Neuronal stem cell (in vitro differentiated cells): ENCODE results near the gene FAM98B.

Experiments
- DNase-seq: peaks from one replicate; pipeline ENCODE4 v3.0.0-alpha.2; 2013; ENCODE audit warnings: low spot score
- H2AFZ ChIP-seq: one replicate; pipeline ENCODE4 v1.6.1; 2013; ENCODE audit warnings: mild to moderate bottlenecking, low read length, inconsistent platforms
- H2AK5ac ChIP-seq: 2 replicates; pipeline ENCODE4 v1.6.1; 2013; ENCODE audit warnings: low read depth, mild to moderate bottlenecking, inconsistent platforms, low read length, moderate library complexity, mixed read lengths
- H2BK120ac ChIP-seq: 2 replicates; pipeline ENCODE4 v1.6.1; 2013; ENCODE audit warnings: low read depth, mild to moderate bottlenecking, inconsistent platforms, low read length, moderate library complexity, mixed read lengths
- H2BK12ac ChIP-seq: one replicate; pipeline ENCODE4 v1.6.1; 2013; ENCODE audit warnings: low read length, inconsistent platforms
- H2BK15ac ChIP-seq: 2 replicates; pipeline ENCODE4 v1.6.1; 2013; ENCODE audit warnings: mild to moderate bottlenecking, low read length, inconsistent platforms, mixed read lengths
- H2BK5ac ChIP-seq: one replicate; pipeline ENCODE4 v1.6.1; 2013; ENCODE audit warnings: inconsistent platforms, mild to moderate bottlenecking, low read length, moderate library complexity
- H3K14ac ChIP-seq: one replicate; pipeline ENCODE4 v1.6.1; 2013; ENCODE audit warnings: low read length, inconsistent platforms
- H3K18ac ChIP-seq: 2 replicates; pipeline ENCODE4 v1.6.1; 2013; ENCODE audit warnings: low read length, inconsistent platforms
- H3K23ac ChIP-seq: 2 replicates; pipeline ENCODE4 v1.6.1; 2013; ENCODE audit warnings: low read depth, mild to moderate bottlenecking, mixed read lengths, low read length, inconsistent platforms; ENCODE audit not compliant: poor library complexity
- H3K27ac ChIP-seq: replicated peaks from 3 replicates; pipeline ENCODE4 v1.5.1; 2013; ENCODE audit warnings: low read length, inconsistent platforms
- H3K27me3 ChIP-seq, 3 experiments: 2 replicates each; pipeline ENCODE4 v1.6.1; 2013; ENCODE audit warnings: low read length in 3 of 3, mild to moderate bottlenecking in 2 of 3, inconsistent platforms in 1 of 3, low read depth in 1 of 3, mixed read lengths in 1 of 3, moderate library complexity in 1 of 3; ENCODE audit not compliant: control insufficient read depth in 3 of 3, insufficient read depth in 3 of 3
- H3K36me3 ChIP-seq, 2 donors: replicated peaks in 1 of 2; 2 replicates each; pipeline ENCODE4 v1.6.1; 2013; ENCODE audit warnings: low read length in 2 of 2; ENCODE audit not compliant: control insufficient read depth in 2 of 2, insufficient read depth in 2 of 2
- H3K4ac ChIP-seq: 2 replicates; pipeline ENCODE4 v1.6.1; 2013; ENCODE audit warnings: inconsistent platforms, mild to moderate bottlenecking, low read length, moderate library complexity
- H3K4me1 ChIP-seq, 2 donors: 1 replicate in 1 of 2; 2 replicates in 1 of 2; pipeline ENCODE4 v1.6.1; 2013; ENCODE audit warnings: low read length in 2 of 2, low read depth in 1 of 2; ENCODE audit not compliant: control insufficient read depth in 2 of 2, insufficient read depth in 1 of 2
- H3K4me2 ChIP-seq: one replicate; pipeline ENCODE4 v1.6.1; 2013; ENCODE audit warnings: mild to moderate bottlenecking, low read length, inconsistent platforms; ENCODE audit not compliant: insufficient read depth, poor library complexity, severe bottlenecking
- H3K4me3 ChIP-seq, 2 donors: 2 replicates each; pipeline ENCODE4 v1.5.1; 2013; ENCODE audit warnings: low read length in 2 of 2, mild to moderate bottlenecking in 2 of 2, inconsistent platforms in 1 of 2, moderate library complexity in 1 of 2
- H3K79me1 ChIP-seq: one replicate; pipeline ENCODE4 v1.6.1; 2013; ENCODE audit warnings: low read depth, mild to moderate bottlenecking, inconsistent platforms, low read length, moderate library complexity
- H3K9ac ChIP-seq: one replicate; pipeline ENCODE4 v1.6.1; 2013; ENCODE audit warnings: mild to moderate bottlenecking, low read depth, low read length, inconsistent platforms; ENCODE audit not compliant: poor library complexity
- H3K9me3 ChIP-seq, 2 donors: replicated peaks in 1 of 2; 2 replicates each; pipeline versions ENCODE3 to v1.6.1; 2013; ENCODE audit warnings: low read length in 2 of 2, mild to moderate bottlenecking in 2 of 2, inconsistent platforms in 1 of 2, low read depth in 1 of 2, mixed read lengths in 1 of 2, moderate library complexity in 1 of 2; ENCODE audit not compliant: control insufficient read depth in 2 of 2, insufficient read depth in 1 of 2
- H4K8ac ChIP-seq: one replicate; pipeline ENCODE4 v1.6.1; 2013; ENCODE audit warnings: low read depth, mild to moderate bottlenecking, inconsistent platforms, low read length, moderate library complexity
- H4K91ac ChIP-seq: one replicate; pipeline ENCODE4 v1.6.1; 2013; ENCODE audit warnings: low read length, low read depth, mild to moderate bottlenecking, inconsistent platforms; ENCODE audit not compliant: poor library complexity
- WGBS, 2 donors: extraction: QIAGEN DNeasy Blood & Tissue Kit; methylation state at CpG; one replicate each; pipeline ENCODE4 v1.1.7; 2013; ENCODE audit warnings: missing lambda C conversion rate in 2 of 2, mixed read lengths in 1 of 2; ENCODE audit not compliant: insufficient read length in 2 of 2, insufficient replicate concordance in 1 of 2; ENCODE audit errors: extremely low coverage in 2 of 2; 5-methylcytosine and 5-hydroxymethylcytosine counted together

The FAM98B gene

DNA sequence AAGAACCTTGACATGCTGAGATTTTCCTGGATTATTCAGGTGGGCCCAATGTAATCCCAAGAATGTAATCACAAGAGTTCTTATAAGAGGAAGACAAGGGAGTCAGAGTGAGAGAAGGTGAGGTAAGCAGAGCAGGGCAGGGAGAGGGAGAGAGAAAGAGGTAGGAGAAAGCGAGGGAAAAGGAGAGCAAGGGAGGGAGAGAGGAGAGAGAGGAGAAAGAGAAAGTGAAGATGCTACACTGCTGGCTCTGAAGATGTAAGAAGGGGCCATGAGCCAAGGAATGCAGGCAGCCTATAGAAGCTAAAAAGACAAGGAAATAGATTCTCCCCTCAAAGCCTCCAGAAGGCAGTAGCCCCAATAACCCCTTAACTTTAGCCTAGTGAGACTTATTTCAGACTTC lies 28.7 kb upstream of the FAM98B start:
- Histone ChIP-seq H3K4me1 (no peaks in the 10 kb centered on the region), H3K9me3 (peaks cover 0 to 3% of the 10 kb centered on the region in 2 donors), H4K8ac (no peak overlapping the region), H2BK15ac (no peak overlapping the region), H3K23ac (no peak overlapping the region), H3K4me3 (no peak overlapping the region), H3K9ac (no peak overlapping the region), H3K27ac (no peak overlapping the region), H2BK120ac (no peak overlapping the region), H3K18ac (no peak overlapping the region), H3K79me1 (no peaks in the 10 kb centered on the region), H3K4me2 (no peak overlapping the region), H3K4ac (no peak overlapping the region), H2BK12ac (no peak overlapping the region), H3K14ac (no peak overlapping the region), H2AK5ac (no peak overlapping the region), H2AFZ (no peak overlapping the region), H3K27me3 (peaks cover 0 to 2% (median 0%) of the 10 kb centered on the region in 3 experiments), H3K36me3 (no peaks in the 10 kb centered on the region), H4K91ac (no peak overlapping the region), H2BK5ac (no peak overlapping the region)
- WGBS, 2 donors, result no CpG with 5 or more reads among the region's 1 CpG
- DNase-seq, result no peak

DNA sequence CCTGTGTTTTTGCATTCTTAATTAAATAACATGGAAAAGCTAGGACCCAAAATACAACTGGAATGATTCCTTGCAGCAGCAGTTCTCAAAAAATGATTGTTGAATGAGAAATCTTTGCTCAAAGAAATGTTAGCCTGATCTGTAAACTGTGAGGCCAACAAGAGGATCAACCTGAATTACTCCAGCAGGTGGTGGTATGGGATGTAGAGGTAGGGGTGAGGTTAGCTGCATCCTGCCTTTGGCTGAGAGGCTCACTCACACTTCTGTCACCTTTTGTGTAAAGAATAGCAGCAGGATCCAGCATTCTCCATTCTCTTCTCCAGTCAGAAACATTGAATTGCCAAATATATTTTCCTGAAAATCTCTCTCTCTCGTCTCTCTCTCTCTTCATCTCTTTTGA lies 26.5 kb upstream of the FAM98B start:
- Histone ChIP-seq H2BK15ac (no peak overlapping the region), H2BK5ac (no peak overlapping the region), H4K8ac (no peak overlapping the region), H3K9ac (no peak overlapping the region), H2BK120ac (no peak overlapping the region), H3K14ac (no peak overlapping the region), H3K9me3 (peaks cover 0 to 3% of the 10 kb centered on the region in 2 donors), H3K4me2 (no peak overlapping the region), H2AK5ac (no peak overlapping the region), H2BK12ac (no peak overlapping the region), H2AFZ (no peak overlapping the region), H4K91ac (no peak overlapping the region), H3K27me3 (peaks cover 0 to 10% (median 0%) of the 10 kb centered on the region in 3 experiments), H3K23ac (no peak overlapping the region), H3K18ac (no peak overlapping the region), H3K27ac (no peak overlapping the region), H3K36me3 (no peaks in the 10 kb centered on the region), H3K4me3 (no peak overlapping the region), H3K79me1 (no peaks in the 10 kb centered on the region), H3K4ac (no peak overlapping the region), H3K4me1 (no peaks in the 10 kb centered on the region)
- WGBS, 2 donors, result no CpG with 5 or more reads among the region's 1 CpG
- DNase-seq, result no peak

DNA sequence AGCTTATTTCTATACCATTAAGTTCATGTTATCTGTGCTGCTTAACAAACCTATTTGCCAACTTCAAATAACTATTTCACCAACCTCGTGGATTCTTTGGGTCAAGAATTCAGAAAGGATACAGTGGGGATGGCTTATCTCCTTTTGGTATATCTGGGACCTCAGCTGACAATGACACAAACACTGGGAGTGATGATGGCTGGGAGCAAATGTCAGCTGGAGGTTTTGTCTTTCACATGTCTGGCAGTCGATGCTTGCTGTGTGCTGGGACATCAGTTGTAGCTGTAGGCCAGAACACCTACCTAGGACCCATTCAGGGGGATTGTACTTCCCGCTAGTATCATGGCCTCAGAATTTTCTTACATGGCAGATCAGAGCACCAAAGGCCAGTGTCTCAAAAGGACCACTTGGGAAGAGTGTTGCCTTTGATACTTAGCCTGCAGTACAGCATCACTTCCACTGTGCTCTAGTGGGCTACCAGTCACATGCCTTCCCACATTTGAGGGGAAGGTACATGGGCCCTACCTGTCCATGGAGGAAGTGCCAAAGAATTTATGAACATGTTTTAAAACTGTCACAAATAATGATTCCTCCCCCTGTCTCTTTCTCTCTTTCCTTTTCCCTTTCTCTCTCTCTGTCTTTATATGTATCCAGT lies 23.7 kb upstream of the FAM98B start:
- H3K14ac ChIP-seq, result no peak overlapping the region
- no peak overlapping the region for H3K18ac ChIP-seq
- no peak for DNase-seq
- H3K4me3 ChIP-seq, result no peak overlapping the region
- no peak overlapping the region for H3K23ac ChIP-seq
- no peak overlapping the region for H3K9ac ChIP-seq
- H3K9me3 ChIP-seq, result peaks cover 0 to 2% of the 10 kb centered on the region in 2 donors
- WGBS, 2 donors, result no CpG with 5 or more reads among the region's 3 CpGs
- H2BK15ac ChIP-seq, result no peak overlapping the region
- H4K91ac ChIP-seq, result no peak overlapping the region
- no peak overlapping the region for H2BK5ac ChIP-seq
- H3K4me1 ChIP-seq, result no peaks in the 10 kb centered on the region
- H3K79me1 ChIP-seq, result no peaks in the 10 kb centered on the region
- H3K4me2 ChIP-seq, result no peak overlapping the region
- H3K36me3 ChIP-seq, result no peaks in the 10 kb centered on the region
- H2BK120ac ChIP-seq, result no peak overlapping the region
- H3K27ac ChIP-seq, result no peak overlapping the region
- no peak overlapping the region for H3K4ac ChIP-seq
- no peak overlapping the region for H2AK5ac ChIP-seq
- H3K27me3 ChIP-seq, result peaks cover 0 to 10% (median 0%) of the 10 kb centered on the region in 3 experiments
- H4K8ac ChIP-seq, result no peak overlapping the region
- no peak overlapping the region for H2BK12ac ChIP-seq
- no peak overlapping the region for H2AFZ ChIP-seq

DNA sequence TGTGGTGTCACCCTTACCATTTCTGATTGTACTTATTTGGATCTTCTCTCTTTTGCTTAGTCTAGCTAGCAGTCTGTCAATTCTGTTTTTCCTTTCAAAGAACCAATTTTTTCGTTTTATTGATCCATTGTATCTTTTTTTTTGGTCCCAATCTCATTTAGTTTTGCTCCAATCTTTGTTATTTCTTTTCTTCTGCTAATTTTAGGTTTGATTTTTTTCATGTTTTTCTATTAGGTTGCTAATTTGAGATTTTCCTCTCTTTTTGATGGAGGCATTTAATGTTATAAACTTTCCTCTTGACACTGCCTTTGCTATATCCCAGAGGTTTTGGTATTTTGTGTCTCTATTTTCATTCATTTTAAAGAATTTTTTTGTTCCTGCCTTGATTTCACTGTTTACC lies 16.9 kb upstream of the FAM98B start:
- Histone ChIP-seq H3K27me3 (peaks cover 0 to 4% (median 0%) of the 10 kb centered on the region in 3 experiments), H3K4ac (no peak overlapping the region), H3K36me3 (no peaks in the 10 kb centered on the region), H3K9ac (no peak overlapping the region), H3K4me2 (no peak overlapping the region), H2BK120ac (no peak overlapping the region), H2BK15ac (no peak overlapping the region), H3K4me1 (no peaks in the 10 kb centered on the region), H2BK12ac (no peak overlapping the region), H3K4me3 (no peak overlapping the region), H3K23ac (no peak overlapping the region), H3K79me1 (no peaks in the 10 kb centered on the region), H2AFZ (no peak overlapping the region), H3K9me3 (no peaks in the 10 kb centered on the region), H3K27ac (no peak overlapping the region), H3K14ac (no peak overlapping the region), H4K91ac (no peak overlapping the region), H2AK5ac (no peak overlapping the region), H2BK5ac (no peak overlapping the region), H4K8ac (no peak overlapping the region), H3K18ac (no peak overlapping the region)
- no peak for DNase-seq
- no CpG with 5 or more reads among the region's 1 CpG for WGBS, 2 donors
